PC-3 (cell line): ENCODE data around the gene MYADM. TPM values are rescaled to one million over a fixed set of nuclear protein-coding genes. Genes with fewer than 3 reads are reported as not detected.

Source experiments
- ATAC-seq: fragments of 200-7000 bp; cut with Tn5 transposase; 2 replicates; pipeline ENCODE4 v1.9.1; 2020; ENCODE audit warnings: mild to moderate bottlenecking, moderate library complexity
- BruUV-seq: library from RNA; stranded (reverse); fragments of 400-500 nt; replicated peaks from 2 replicates; lab custom pipeline; 2021; lab: Mats Ljungman, UMichigan
- CTCF ChIA-PET: fragments of 300-600 bp; sonication (Branson Sonifier 250); formaldehyde crosslinking; loops from one replicate; lab custom pipeline; 2022; ENCODE audit warnings: antibody characterized with exemption; lab: Charles Lee
- POLR2A ChIA-PET: fragments of 300-600 bp; sonication (Branson Sonifier 250); formaldehyde crosslinking; loops from one replicate; lab custom pipeline; 2022; ENCODE audit warnings: antibody characterized with exemption; ENCODE audit not compliant: unreplicated experiment; lab: Charles Lee
- DNase-seq: peaks from one replicate; pipeline ENCODE4 v3.0.0-alpha.2; 2015
- H2AFZ ChIP-seq: fragments of 300-600 bp; sonication (generic); 2 replicates; pipeline ENCODE4 v1.6.0; 2016; ENCODE audit warnings: antibody characterized with exemption, low read length
- H3F3A ChIP-seq: fragments of 300-600 bp; sonication (generic); one replicate; pipeline ENCODE4 v1.6.0; 2017; ENCODE audit warnings: antibody characterized with exemption, low read length, control low read depth, mild to moderate bottlenecking; ENCODE audit not compliant: unreplicated experiment
- H3K27ac ChIP-seq: fragments of 300-600 bp; sonication (generic); 2 replicates; pipeline ENCODE4 v1.5.1; 2016; ENCODE audit warnings: mild to moderate bottlenecking, low read length
- H3K27me3 ChIP-seq: fragments of 300-600 bp; sonication (generic); 2 replicates; pipeline ENCODE4 v1.6.1; 2016; ENCODE audit warnings: low read length, mixed read lengths
- H3K36me3 ChIP-seq: fragments of 300-600 bp; sonication (generic); 2 replicates; pipeline ENCODE4 v1.6.1; 2016; ENCODE audit warnings: low read depth, mixed run types, low read length, mixed read lengths
- H3K4me1 ChIP-seq: fragments of 300-600 bp; sonication (generic); 2 replicates; pipeline ENCODE4 v1.5.1; 2016; ENCODE audit warnings: low read length; ENCODE audit not compliant: insufficient read depth
- H3K4me2 ChIP-seq: fragments of 300-600 bp; sonication (generic); 2 replicates; pipeline ENCODE4 v1.6.0; 2016; ENCODE audit warnings: low read length
- H3K4me3 ChIP-seq: fragments of 300-600 bp; sonication (generic); 2 replicates; pipeline ENCODE4 v1.5.1; 2016; ENCODE audit warnings: mild to moderate bottlenecking, low read length, mixed read lengths
- H3K79me2 ChIP-seq: fragments of 300-600 bp; sonication (generic); 2 replicates; pipeline ENCODE4 v1.6.1; 2017; ENCODE audit warnings: low read length, mixed read lengths
- H3K9ac ChIP-seq: fragments of 300-600 bp; sonication (generic); 2 replicates; pipeline ENCODE4 v1.6.0; 2016; ENCODE audit warnings: mild to moderate bottlenecking, low read length
- H3K9me2 ChIP-seq: fragments of 300-600 bp; sonication (generic); replicated peaks from 2 replicates; pipeline ENCODE4 v1.6.1; 2016; ENCODE audit warnings: mixed run types, low read length, mixed read lengths
- H3K9me3 ChIP-seq: fragments of 300-600 bp; sonication (generic); 2 replicates; pipeline ENCODE4 v1.6.1; 2016; ENCODE audit warnings: low read length, mixed read lengths
- H4K20me1 ChIP-seq: fragments of 300-600 bp; sonication (generic); 2 replicates; pipeline ENCODE4 v1.6.1; 2016; ENCODE audit warnings: low read length, mixed read lengths
- CTCF ChIP-seq: fragments of 300-600 bp; sonication (generic); conservative IDR thresholded peaks from 2 replicates; pipeline ENCODE4 v1.5.1; 2017; ENCODE audit warnings: antibody characterized with exemption, low read depth, mild to moderate bottlenecking, low read length
- EZH2 ChIP-seq: fragments of 300-600 bp; sonication (generic); IDR thresholded peaks from one replicate; pipeline ENCODE4 v1.6.1; 2017; ENCODE audit warnings: antibody characterized with exemption, mild to moderate bottlenecking, low read length; ENCODE audit not compliant: unreplicated experiment
- EZH2phosphoT487 ChIP-seq: fragments of 300-600 bp; sonication (generic); IDR thresholded peaks from 2 replicates; pipeline ENCODE4 v1.6.1; 2018; ENCODE audit warnings: mild to moderate bottlenecking, antibody characterized with exemption, low read length, borderline replicate concordance
- intact Hi-C: fragments of 100-400 bp; cut with micrococcal nuclease; formaldehyde crosslinking; loops from 2 replicates; pipeline ENCODE4 v1.9.0; 2023
- total RNA-seq: library from RNA; depleted of rRNA; stranded (reverse); fragments of >200 nt; gene quantifications from 2 replicates; pipeline ENCODE4 v1.2.3, GENCODE V29; 2014

MYADM gene
- total RNA-seq, 1 experiment from 2014 or later: 63.5 TPM

- Histone ChIP-seq H2AFZ (no peak overlapping the region), H3K4me2 (no peak overlapping the region; the same call in 1 of the 2 replicates), H3K9ac (no peak overlapping the region), H3K9me3 (no peaks in the 10 kb centered on the region), H3K4me3 (no peak overlapping the region), H3K27me3 (peaks cover 50% of the 10 kb centered on the region), H3K9me2 (no peaks in the 10 kb centered on the region), H3K36me3 (no peaks in the 10 kb centered on the region), H4K20me1 (no peaks in the 10 kb centered on the region), H3K27ac (no peak overlapping the region), H3K4me1 (peaks cover 17% of the 10 kb centered on the region), H3F3A (no peaks in the 10 kb centered on the region), H3K79me2 (no peaks in the 10 kb centered on the region)
- DNase-seq (no peak), ATAC-seq (no peak)
- intact Hi-C loops: loop anchor here (2.0 to 10.0 kb wide), 3 partner anchors 64 to 115 kb away; no protein-coding TSS in a partner anchor
- no TSS peak for BruUV-seq
- TF ChIP-seq EZH2phosphoT487 (no peak), EZH2 (no peak), CTCF (no peak)
- ChIA-PET POLR2A (no interaction called here), CTCF (interaction anchor here (1.2 kb wide), 1 partner anchor 117 kb away, joined by 4 read pairs; no protein-coding TSS in a partner anchor)
Measured at GRCh38 chr19:53907193-53907581, 39.5 kb downstream of the MYADM start.

- H3K4me3 ChIP-seq: no peak overlapping the region
- ChIA-PET CTCF (interaction anchor here (1.2 kb wide), 1 partner anchor 117 kb away, joined by 4 read pairs; no protein-coding TSS in a partner anchor), POLR2A (interaction anchor here (0.6 kb wide), 1 partner anchor 98 kb away, joined by 13 read pairs; no protein-coding TSS in a partner anchor)
- ATAC-seq (no peak), DNase-seq (no peak)
- H3F3A ChIP-seq: no peaks in the 10 kb centered on the region
- no peaks in the 10 kb centered on the region for H3K36me3 ChIP-seq
- H3K9ac ChIP-seq: no peak overlapping the region
- no peaks in the 10 kb centered on the region for H3K9me2 ChIP-seq
- 0 out of 2 replicates have a peak overlapping the region, but pooled peaks have one; percentile 18 for H2AFZ ChIP-seq
- peaks cover 50% of the 10 kb centered on the region for H3K27me3 ChIP-seq
- H3K27ac ChIP-seq: no peak overlapping the region
- H4K20me1 ChIP-seq: no peaks in the 10 kb centered on the region
- H3K4me2 ChIP-seq: peak overlapping the region; percentile 49
- intact Hi-C loops: loop anchor here (2.0 to 10.0 kb wide), 3 partner anchors 65 to 115 kb away; no protein-coding TSS in a partner anchor
- TF ChIP-seq EZH2 (no peak), EZH2phosphoT487 (no peak), CTCF (no peak)
- H3K79me2 ChIP-seq: no peaks in the 10 kb centered on the region
- BruUV-seq: no TSS peak
- peaks cover 17% of the 10 kb centered on the region for H3K4me1 ChIP-seq
- H3K9me3 ChIP-seq: no peaks in the 10 kb centered on the region
Measured at GRCh38 chr19:53907690-53908089, 40.0 kb downstream of the MYADM start.
